SU-DHL-6 (cell line): ENCODE data around the gene MCF2L2.

Experiments
- H2AFZ ChIP-seq: fragments of 200-600 bp; sonication (generic); 2 replicates; pipeline ENCODE4 v1.6.1; 2014; ENCODE audit warnings: low read depth, mild to moderate bottlenecking, moderate library complexity, mixed read lengths, antibody characterized with exemption, low read length; ENCODE audit not compliant: severe bottlenecking
- H3F3A ChIP-seq: fragments of 200-600 bp; shearing (Covaris generic); 2 replicates; pipeline ENCODE4 v1.6.0; 2016; ENCODE audit warnings: antibody characterized with exemption, mild to moderate bottlenecking; ENCODE audit not compliant: insufficient read depth
- H3K27ac ChIP-seq: fragments of 200-600 bp; sonication (generic); 2 replicates; pipeline ENCODE4 v1.5.1; 2016; ENCODE audit warnings: low read depth, mild to moderate bottlenecking, low read length, moderate library complexity, mixed read lengths
- H3K27me3 ChIP-seq: fragments of 200-600 bp; sonication (generic), shearing (Covaris generic); 2 replicates; pipeline ENCODE4 v1.6.0; 2014; ENCODE audit warnings: mild to moderate bottlenecking, low read length
- H3K36me3 ChIP-seq: fragments of 200-600 bp; sonication (generic); 2 replicates; pipeline ENCODE4 v1.6.1; 2014; ENCODE audit warnings: mild to moderate bottlenecking, low read length, mixed read lengths
- H3K4me2 ChIP-seq: fragments of 300-600, 200-600 bp; shearing (Covaris generic), sonication (generic); 2 replicates; pipeline ENCODE4 v1.6.0; 2014; ENCODE audit warnings: low read length, low read depth, mild to moderate bottlenecking; ENCODE audit not compliant: poor library complexity, severe bottlenecking
- H3K4me3 ChIP-seq: fragments of 200-600 bp; sonication (generic); 2 replicates; pipeline ENCODE4 v1.5.1; 2014; ENCODE audit warnings: antibody characterized with exemption, low read length, mild to moderate bottlenecking, mixed read lengths; ENCODE audit not compliant: insufficient read depth, poor library complexity, severe bottlenecking
- H3K79me2 ChIP-seq: fragments of 200-600 bp; sonication (generic); 2 replicates; pipeline ENCODE4 v1.6.1; 2014; ENCODE audit warnings: mild to moderate bottlenecking, low read length, moderate library complexity; ENCODE audit not compliant: insufficient read depth
- H3K9ac ChIP-seq: fragments of 200-600 bp; sonication (generic); 2 replicates; pipeline ENCODE4 v1.7.0; 2014; ENCODE audit warnings: mild to moderate bottlenecking, low read length
- H3K9me2 ChIP-seq: fragments of 200-600 bp; sonication (generic); replicated peaks from 2 replicates; pipeline ENCODE4 v1.6.1; 2014; ENCODE audit warnings: low read length; ENCODE audit not compliant: insufficient read depth
- H3K9me3 ChIP-seq: fragments of 200-600 bp; sonication (generic); 2 replicates; pipeline ENCODE4 v1.6.1; 2014; ENCODE audit warnings: low read length, mixed read lengths; ENCODE audit not compliant: insufficient read depth
- H4K20me1 ChIP-seq: fragments of 200-600 bp; sonication (generic); 2 replicates; pipeline ENCODE4 v1.6.1; 2014; ENCODE audit warnings: low read depth, mild to moderate bottlenecking, antibody characterized with exemption, low read length, moderate library complexity, mixed read lengths
- CTCF ChIP-seq: fragments of 200-600 bp; sonication (generic); IDR thresholded peaks from one replicate; pipeline ENCODE4 v1.5.1; 2017; ENCODE audit warnings: antibody characterized with exemption, mild to moderate bottlenecking, low read length, moderate library complexity; ENCODE audit not compliant: insufficient read depth, poor library complexity, severe bottlenecking
- EZH2phosphoT487 ChIP-seq: fragments of 200-600 bp; sonication (generic), shearing (Covaris generic); conservative IDR thresholded peaks from 2 replicates; pipeline ENCODE4 v1.6.1; 2018; ENCODE audit warnings: mild to moderate bottlenecking, antibody characterized with exemption, low read length, moderate library complexity, mixed read lengths

MCF2L2 gene

GRCh38 chr3:183338520-183338919 lies 89.9 kb downstream of the MCF2L2 start:
- Histone ChIP-seq H3K9ac (no peak overlapping the region), H3K9me3 (no peaks in the 10 kb centered on the region), H3K27me3 (no peaks in the 10 kb centered on the region), H2AFZ (no peak overlapping the region), H3K36me3 (no peaks in the 10 kb centered on the region), H3F3A (no peaks in the 10 kb centered on the region), H3K27ac (no peak overlapping the region), H3K4me3 (no peak overlapping the region), H3K79me2 (no peaks in the 10 kb centered on the region), H4K20me1 (no peaks in the 10 kb centered on the region), H3K9me2 (no peaks in the 10 kb centered on the region), H3K4me2 (no peak overlapping the region)
- TF ChIP-seq CTCF (no peak), EZH2phosphoT487 (no peak)

- H3K36me3 ChIP-seq, result no peaks in the 10 kb centered on the region
- no peak overlapping the region for H3K4me2 ChIP-seq
- no peak overlapping the region for H3K27ac ChIP-seq
- H3K79me2 ChIP-seq, result no peaks in the 10 kb centered on the region
- no peak overlapping the region for H2AFZ ChIP-seq
- TF ChIP-seq EZH2phosphoT487 (no peak), CTCF (no peak)
- no peaks in the 10 kb centered on the region for H3K9me3 ChIP-seq
- no peaks in the 10 kb centered on the region for H3F3A ChIP-seq
- H3K27me3 ChIP-seq, result no peaks in the 10 kb centered on the region
- no peaks in the 10 kb centered on the region for H4K20me1 ChIP-seq
- H3K9ac ChIP-seq, result no peak overlapping the region
- H3K4me3 ChIP-seq, result no peak overlapping the region
- no peaks in the 10 kb centered on the region for H3K9me2 ChIP-seq
Observed at GRCh38 chr3:183332487-183332886, 95.9 kb downstream of the MCF2L2 start.

GRCh38 chr3:183331498-183331897 lies 96.9 kb downstream of the MCF2L2 start:
- TF ChIP-seq EZH2phosphoT487 (no peak), CTCF (no peak)
- H3K4me2 ChIP-seq, result no peak overlapping the region
- H3K36me3 ChIP-seq, result no peaks in the 10 kb centered on the region
- no peaks in the 10 kb centered on the region for H3K9me2 ChIP-seq
- no peaks in the 10 kb centered on the region for H3F3A ChIP-seq
- H3K79me2 ChIP-seq, result no peaks in the 10 kb centered on the region
- no peaks in the 10 kb centered on the region for H3K9me3 ChIP-seq
- no peak overlapping the region for H3K27ac ChIP-seq
- H4K20me1 ChIP-seq, result no peaks in the 10 kb centered on the region
- no peak overlapping the region for H3K4me3 ChIP-seq
- no peaks in the 10 kb centered on the region for H3K27me3 ChIP-seq
- H2AFZ ChIP-seq, result no peak overlapping the region
- H3K9ac ChIP-seq, result no peak overlapping the region

- H2AFZ ChIP-seq, result no peak overlapping the region
- H3K79me2 ChIP-seq, result no peaks in the 10 kb centered on the region
- no peak overlapping the region for H3K27ac ChIP-seq
- H4K20me1 ChIP-seq, result no peaks in the 10 kb centered on the region
- no peak overlapping the region for H3K4me2 ChIP-seq
- H3K9ac ChIP-seq, result no peak overlapping the region
- no peaks in the 10 kb centered on the region for H3K36me3 ChIP-seq
- H3K27me3 ChIP-seq, result no peaks in the 10 kb centered on the region
- no peak overlapping the region for H3K4me3 ChIP-seq
- no peaks in the 10 kb centered on the region for H3K9me2 ChIP-seq
- TF ChIP-seq EZH2phosphoT487 (no peak), CTCF (no peak)
- no peaks in the 10 kb centered on the region for H3K9me3 ChIP-seq
- no peaks in the 10 kb centered on the region for H3F3A ChIP-seq
Observed at GRCh38 chr3:183330881-183331280, 97.5 kb downstream of the MCF2L2 start.
